Endothelial cell of umbilical vein (primary cell): ENCODE data around the gene WFIKKN2. TPM values are rescaled to one million over a fixed set of nuclear protein-coding genes. Genes with fewer than 3 reads are reported as not detected.

Experiments used
- BruUV-seq: library from RNA; stranded (reverse); fragments of 400-500 nt; replicated peaks from 2 replicates; lab custom pipeline; 2021; lab: Mats Ljungman, UMichigan
- CTCF ChIA-PET: fragments of 300-600, 350-600 bp; sonication (Branson Sonifier 250); formaldehyde crosslinking; loops from one replicate; lab custom pipeline; 2021; ENCODE audit warnings: antibody characterized with exemption, inconsistent platforms; lab: Charles Lee
- POLR2A ChIA-PET: fragments of 300-600, 350-600 bp; sonication (Branson Sonifier 250); formaldehyde crosslinking; loops from one replicate; lab custom pipeline; 2021; ENCODE audit warnings: antibody characterized with exemption, inconsistent platforms; lab: Charles Lee
- DNase-seq: peaks from one replicate; pipeline ENCODE4 v3.0.0-alpha.2; 2011; ENCODE audit warnings: low read depth, low spot score
- FAIRE-seq: peaks from 2 replicates; lab custom pipeline; 2011; peaks lifted over from hg19 to GRCh38; lab: Jason Lieb, UNC
- H2AFZ ChIP-seq: 2 replicates; pipeline ENCODE4 v1.6.0; 2012; ENCODE audit warnings: low read depth, low read length, control low read depth, inconsistent platforms
- H3K27ac ChIP-seq: 2 replicates; pipeline ENCODE4 v1.5.1; 2011; ENCODE audit warnings: low read depth, mild to moderate bottlenecking, control low read depth, low read length, moderate library complexity; ENCODE audit not compliant: insufficient read depth
- H3K27me3 ChIP-seq, 2 experiments: 2 replicates each; pipeline versions ENCODE4 v1.6.0 to v1.6.1; 2011; ENCODE audit warnings: low read length in 2 of 2, mixed read lengths in 1 of 2; ENCODE audit not compliant: control insufficient read depth in 2 of 2, insufficient read depth in 2 of 2
- H3K36me3 ChIP-seq, 2 experiments: 2 replicates in 1 of 2; 3 replicates in 1 of 2; pipeline ENCODE4 v1.5.1; 2011; ENCODE audit warnings: low read length in 2 of 2, mild to moderate bottlenecking in 1 of 2, moderate library complexity in 1 of 2; ENCODE audit not compliant: control insufficient read depth in 2 of 2, insufficient read depth in 2 of 2; ENCODE audit errors: extremely low read depth in 1 of 2
- H3K4me1 ChIP-seq: 3 replicates; pipeline ENCODE4 v1.5.1; 2011; ENCODE audit warnings: mild to moderate bottlenecking, low read length; ENCODE audit not compliant: control insufficient read depth, insufficient read depth; ENCODE audit errors: extremely low read depth
- H3K4me2 ChIP-seq: 2 replicates; pipeline ENCODE4 v1.6.1; 2011; ENCODE audit warnings: low read length, control low read depth, mixed read lengths; ENCODE audit not compliant: insufficient read depth
- H3K4me3 ChIP-seq, 3 experiments: fragments of 200-600 bp in 1 of 3; sonication (generic), shearing (Covaris generic) in 1 of 3; replicated peaks in 1 of 3; 2 replicates each; pipeline ENCODE4 v1.5.1; 2011 to 2016; ENCODE audit warnings: control low read depth in 3 of 3, low read length in 3 of 3, mild to moderate bottlenecking in 2 of 3, inconsistent platforms in 1 of 3, low read depth in 1 of 3, moderate library complexity in 1 of 3; ENCODE audit not compliant: insufficient read depth in 1 of 3
- H3K79me2 ChIP-seq: 2 replicates; pipeline ENCODE4 v1.6.0; 2012; ENCODE audit warnings: low read length, inconsistent platforms; ENCODE audit not compliant: control insufficient read depth, insufficient read depth
- H3K9ac ChIP-seq: replicated peaks from 2 replicates; pipeline ENCODE3; 2011; ENCODE audit warnings: low read length, control low read depth; ENCODE audit not compliant: insufficient read depth; ENCODE audit errors: extremely low read depth
- H3K9me1 ChIP-seq: replicated peaks from 3 replicates; pipeline ENCODE4 v1.6.0; 2011; ENCODE audit warnings: mild to moderate bottlenecking, low read length; ENCODE audit not compliant: control insufficient read depth, insufficient read depth; ENCODE audit errors: extremely low read depth
- H3K9me3 ChIP-seq: replicated peaks from 2 replicates; pipeline ENCODE4 v1.5.1; 2012; ENCODE audit warnings: low read length, inconsistent platforms; ENCODE audit not compliant: control insufficient read depth, insufficient read depth
- H4K20me1 ChIP-seq: replicated peaks from 2 replicates; pipeline ENCODE3; 2011; ENCODE audit warnings: mild to moderate bottlenecking, low read length; ENCODE audit not compliant: control insufficient read depth, insufficient read depth; ENCODE audit errors: extremely low read depth
- CTCF ChIP-seq, 2 donors: IDR thresholded peaks; 1 replicate in 1 of 2; 2 replicates in 1 of 2; pipeline ENCODE4 v1.5.1; 2011; ENCODE audit warnings: low read length in 2 of 2, mild to moderate bottlenecking in 2 of 2, moderate library complexity in 2 of 2, control low read depth in 1 of 2, inconsistent platforms in 1 of 2, low read depth in 1 of 2; ENCODE audit not compliant: insufficient read depth in 1 of 2; ENCODE audit errors: extremely low read depth in 1 of 2
- EZH2 ChIP-seq: IDR thresholded peaks from 2 replicates; pipeline ENCODE4 v1.6.1; 2012; ENCODE audit warnings: borderline replicate concordance, low read depth, mild to moderate bottlenecking, moderate library complexity, low read length, inconsistent platforms; ENCODE audit not compliant: severe bottlenecking
- FOS ChIP-seq: IDR thresholded peaks from 2 replicates; pipeline ENCODE4 v1.6.1; 2011; ENCODE audit warnings: mild to moderate bottlenecking, low read length, moderate library complexity, borderline replicate concordance; ENCODE audit not compliant: insufficient read depth
- GATA2 ChIP-seq: IDR thresholded peaks from 2 replicates; pipeline ENCODE4 v1.7.0; 2011; ENCODE audit warnings: low read depth, mild to moderate bottlenecking, moderate library complexity, mixed read lengths, low read length; ENCODE audit not compliant: insufficient read length, insufficient read depth
- JUN ChIP-seq: IDR thresholded peaks from 2 replicates; pipeline ENCODE4 v1.6.1; 2011; ENCODE audit warnings: borderline replicate concordance, low read depth; ENCODE audit not compliant: insufficient read length, insufficient read depth
- MAX ChIP-seq: IDR thresholded peaks from 2 replicates; pipeline ENCODE4 v1.6.1; 2011; ENCODE audit not compliant: insufficient read depth, insufficient read length
- MYC ChIP-seq: IDR thresholded peaks from one replicate; pipeline ENCODE4 v1.6.1; 2011; ENCODE audit warnings: mild to moderate bottlenecking, low read depth, low read length
- POLR2A ChIP-seq: IDR thresholded peaks from 2 replicates; pipeline ENCODE4 v1.6.1; 2012; ENCODE audit warnings: low read depth, mild to moderate bottlenecking, control low read depth, low read length
- dilution Hi-C: fragments of 300-500 bp; cut with MboI; formaldehyde crosslinking; loops from one replicate; pipeline ENCODE4 v1.15.0; 2019; ENCODE audit warnings: low sequenced_read_pairs; ENCODE audit not compliant: extremely low pct_ligation_motif_present
- intact Hi-C: fragments of 100-400 bp; cut with micrococcal nuclease; formaldehyde crosslinking; loops from one replicate; pipeline ENCODE4 v1.10.0; 2022
- polyA plus RNA-seq, 4 experiments: library from polyadenylated mRNA; depleted of rRNA in 3 of 4; stranded (reverse) in 3 of 4; unstranded in 1 of 4; fragments of >200 nt; gene quantifications; 2 replicates each; pipeline versions ENCODE4 v1.2.1 to v1.2.3, GENCODE V29; 2011 to 2012; ENCODE audit warnings: missing spikeins in 1 of 4
- total RNA-seq: library from RNA; stranded (reverse); gene quantifications from 2 replicates; pipeline ENCODE4 v1.2.3, GENCODE V29; 2021

The WFIKKN2 gene
- total and polyA plus RNA-seq, 2 donors (not counting 3 experiments of a cell fraction or from before 2014, with no cell fraction given) = 0.03 TPM; not detected in 1

- no peaks in the 10 kb centered on the region for H3K36me3 ChIP-seq
- no peak overlapping the region for H3K4me2 ChIP-seq
- no peaks in the 10 kb centered on the region for H4K20me1 ChIP-seq
- DNase-seq (no peak), FAIRE-seq (no peak)
- no peak overlapping the region for H3K9ac ChIP-seq
- peaks cover 0 to 3% of the 10 kb centered on the region in 2 experiments for H3K27me3 ChIP-seq
- no peaks in the 10 kb centered on the region for H3K79me2 ChIP-seq
- CTCF ChIA-PET = interaction anchor here (0.7 kb wide), 1 partner anchor 44 kb away, joined by 4 read pairs; no protein-coding TSS in a partner anchor
- no TSS peak for BruUV-seq
- H3K4me3 ChIP-seq = no peak overlapping the region
- no peak overlapping the region for H3K27ac ChIP-seq
- H3K4me1 ChIP-seq = no peaks in the 10 kb centered on the region
- POLR2A ChIA-PET = no interaction called here
- H3K9me1 ChIP-seq = no peaks in the 10 kb centered on the region
- dilution Hi-C loops (no loop called here), intact Hi-C loops (no loop called here)
- H3K9me3 ChIP-seq = no peaks in the 10 kb centered on the region
- no peak overlapping the region for H2AFZ ChIP-seq
- no peak for TF ChIP-seq JUN
- TF ChIP-seq GATA2 = no peak
- TF ChIP-seq FOS = no peak
- TF ChIP-seq MAX = no peak
- TF ChIP-seq EZH2 = no peak
- no peak for TF ChIP-seq POLR2A
- no peak for TF ChIP-seq CTCF (IDR thresholded peaks at IDR 0.05; ENCODE audit: extremely low read depth in 1 of 2, insufficient read depth in 1 of 2, low read depth in 1 of 2, low read length in 2 of 2)
- TF ChIP-seq MYC = no peak
Observed at GRCh38 chr17:50808413-50808812, 27.0 kb upstream of the WFIKKN2 start.
